Thyroid gland (tissue), 4 donors: Measurements from ENCODE around the gene CTIF. TPM values are rescaled to one million over a fixed set of nuclear protein-coding genes. Genes with fewer than 3 reads are reported as not detected.
A peak's percentile ranks its signal among the peaks of the same experiment; 100 is the strongest.

ENCODE experiments used
- DNase-seq, 2 donors: peaks; one replicate each; pipeline ENCODE4 v3.0.0-alpha.2; 2019
- H3K27ac ChIP-seq, 3 donors: fragments of 200-600 bp; sonication (generic); 1 replicate in 2 of 3; 2 replicates in 1 of 3; pipeline ENCODE4 v1.5.1; 2016 to 2019; ENCODE audit warnings: mild to moderate bottlenecking in 1 of 3, moderate library complexity in 1 of 3
- H3K27me3 ChIP-seq: fragments of 200-600 bp; sonication (generic); one replicate; pipeline ENCODE4 v1.5.1; 2019
- H3K36me3 ChIP-seq, 2 donors: fragments of 200-600 bp; sonication (generic); one replicate each; pipeline ENCODE4 v1.5.1; 2016 to 2019
- H3K4me1 ChIP-seq, 2 donors: fragments of 200-600 bp; sonication (generic); one replicate each; pipeline ENCODE4 v1.5.1; 2017 to 2019
- H3K4me3 ChIP-seq, 3 donors: fragments of 200-600 bp; sonication (generic); replicated peaks in 1 of 3; 1 replicate in 2 of 3; 2 replicates in 1 of 3; pipeline ENCODE4 v1.5.1; 2016; ENCODE audit warnings: mild to moderate bottlenecking in 1 of 3
- H3K9me3 ChIP-seq: fragments of 200-600 bp; sonication (generic); one replicate; pipeline ENCODE4 v1.5.1; 2017
- POLR2A ChIP-seq, 2 donors: fragments of 450-650 bp; IDR thresholded peaks; one replicate each; pipeline ENCODE4 v1.6.1; 2017; ENCODE audit warnings: antibody characterized with exemption in 2 of 2, mild to moderate bottlenecking in 2 of 2, moderate library complexity in 1 of 2
- WGBS, 2 donors: methylation state at CpG; one replicate each; pipeline ENCODE4 v1.1.5; 2017; 5-methylcytosine and 5-hydroxymethylcytosine counted together
- intact Hi-C: fragments of 100-400 bp; cut with DNase I; formaldehyde crosslinking; loops from one replicate; pipeline ENCODE4 v1.15.1; 2023
- total RNA-seq, 4 donors: library from RNA; depleted of rRNA; stranded (reverse); fragments of >200 nt; gene quantifications; one replicate each; pipeline ENCODE4 v1.2.3, GENCODE V29; 2016
- TF ChIP-seq, protein P1 (sequence below), 6 experiments: fragments of 200-600 bp in 3 of 6; fragments of 450-650 bp in 3 of 6; sonication (generic) in 3 of 6; IDR thresholded peaks; one replicate each; pipeline ENCODE4 v1.5.1; 2016 to 2019; ENCODE audit warnings: antibody characterized with exemption in 6 of 6, mild to moderate bottlenecking in 2 of 6, inconsistent platforms in 1 of 6, moderate library complexity in 1 of 6

CTIF gene
- total RNA-seq, 4 donors from 2014 or later = 18.7 to 29.8 (median 23.6) TPM

DNA sequence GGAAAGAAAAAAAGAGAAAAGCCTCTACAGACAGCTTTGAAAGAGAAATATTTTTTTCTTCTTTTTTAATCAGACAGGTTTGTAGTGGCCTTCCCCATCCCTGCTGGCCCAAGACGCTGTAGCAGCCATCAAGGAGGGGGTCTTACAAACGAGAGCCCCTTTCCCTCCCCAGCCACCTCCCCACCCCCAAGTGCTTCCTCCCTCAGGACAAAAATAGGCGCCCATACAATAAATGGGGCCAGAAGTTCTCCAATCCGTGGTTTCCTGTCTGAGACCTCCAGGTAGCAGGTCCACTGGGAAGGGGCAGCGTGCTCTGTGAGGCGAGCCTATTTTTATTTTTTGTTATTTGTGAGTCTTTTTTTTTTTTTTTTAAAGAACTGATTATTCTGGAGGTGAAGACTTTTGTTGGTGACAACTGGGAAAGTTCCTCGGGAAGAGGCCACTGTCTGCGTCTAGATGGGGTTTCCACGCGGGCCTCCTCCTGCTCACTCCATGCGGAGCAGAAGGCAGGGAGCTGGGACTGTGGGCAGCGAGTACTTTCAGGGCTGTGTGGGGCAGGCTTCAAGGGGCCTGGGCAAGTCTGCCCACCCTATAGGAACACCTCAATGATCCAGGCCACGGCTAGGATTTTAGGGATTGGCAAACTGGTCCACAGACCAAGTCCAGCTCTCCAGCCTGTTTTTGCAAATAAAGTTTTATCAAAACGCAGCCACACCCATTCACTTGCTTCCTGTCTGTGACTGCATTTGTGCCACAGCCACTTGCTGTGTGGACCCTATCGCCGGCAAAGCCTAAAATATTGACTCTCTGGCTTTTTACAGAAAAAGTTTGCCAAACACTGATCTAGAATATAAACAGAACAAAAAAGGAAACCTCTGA, 139.6 kb downstream of the CTIF start:
- WGBS, 2 donors = 88% methylated on average over 16 of the region's 16 CpGs
- H3K27me3 ChIP-seq = no peaks in the 10 kb centered on the region
- intact Hi-C loops = loop anchor here (10.0 kb wide), 3 partner anchors 366 to 766 kb away; no protein-coding TSS in a partner anchor

DNA sequence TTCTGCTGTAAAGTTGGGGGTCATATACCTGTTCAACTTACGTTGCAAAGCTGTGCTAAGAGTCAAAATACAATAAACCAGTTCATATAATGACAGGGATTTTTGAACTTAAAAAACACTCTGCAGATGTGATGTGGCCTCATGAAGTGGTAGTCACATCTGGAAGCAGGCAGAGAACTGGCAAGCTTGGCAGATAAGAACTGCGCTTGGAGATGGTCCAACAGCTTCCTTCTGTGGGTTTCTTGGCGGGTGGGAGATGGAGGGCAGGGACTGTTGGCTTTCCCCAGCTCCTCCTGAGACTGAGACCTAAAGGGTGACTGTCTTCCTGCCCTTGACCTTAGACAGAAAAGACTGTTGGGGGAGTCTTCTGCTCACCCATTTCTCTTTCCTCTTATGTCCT, 140.4 kb downstream of the CTIF start:
- intact Hi-C loops = loop anchor here (10.0 kb wide), 3 partner anchors 366 to 766 kb away; no protein-coding TSS in a partner anchor
- Histone ChIP-seq H3K4me3 (no peak overlapping the region), H3K9me3 (no peaks in the 10 kb centered on the region), H3K27me3 (no peaks in the 10 kb centered on the region), H3K27ac (no peak overlapping the region), H3K4me1 (peaks cover 6 to 33% of the 10 kb centered on the region in 2 donors), H3K36me3 (no peaks in the 10 kb centered on the region)
- DNase-seq = no peak
- no peak for TF ChIP-seq POLR2A (IDR thresholded peaks at IDR 0.05)
- TF ChIP-seq, protein P1, sequence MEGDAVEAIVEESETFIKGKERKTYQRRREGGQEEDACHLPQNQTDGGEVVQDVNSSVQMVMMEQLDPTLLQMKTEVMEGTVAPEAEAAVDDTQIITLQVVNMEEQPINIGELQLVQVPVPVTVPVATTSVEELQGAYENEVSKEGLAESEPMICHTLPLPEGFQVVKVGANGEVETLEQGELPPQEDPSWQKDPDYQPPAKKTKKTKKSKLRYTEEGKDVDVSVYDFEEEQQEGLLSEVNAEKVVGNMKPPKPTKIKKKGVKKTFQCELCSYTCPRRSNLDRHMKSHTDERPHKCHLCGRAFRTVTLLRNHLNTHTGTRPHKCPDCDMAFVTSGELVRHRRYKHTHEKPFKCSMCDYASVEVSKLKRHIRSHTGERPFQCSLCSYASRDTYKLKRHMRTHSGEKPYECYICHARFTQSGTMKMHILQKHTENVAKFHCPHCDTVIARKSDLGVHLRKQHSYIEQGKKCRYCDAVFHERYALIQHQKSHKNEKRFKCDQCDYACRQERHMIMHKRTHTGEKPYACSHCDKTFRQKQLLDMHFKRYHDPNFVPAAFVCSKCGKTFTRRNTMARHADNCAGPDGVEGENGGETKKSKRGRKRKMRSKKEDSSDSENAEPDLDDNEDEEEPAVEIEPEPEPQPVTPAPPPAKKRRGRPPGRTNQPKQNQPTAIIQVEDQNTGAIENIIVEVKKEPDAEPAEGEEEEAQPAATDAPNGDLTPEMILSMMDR (IDR thresholded peaks at IDR 0.05) = no peak
- WGBS, 2 donors = 75 to 88% methylated on average over 3 of the region's 3 CpGs

More for the DNA sequence above, 139.6 kb downstream of the CTIF start:
- Histone ChIP-seq H3K27ac (no peak overlapping the region), H3K4me1 (peaks cover 6 to 33% of the 10 kb centered on the region in 2 donors), H3K36me3 (no peaks in the 10 kb centered on the region), H3K4me3 (no peak overlapping the region), H3K9me3 (no peaks in the 10 kb centered on the region)
- no peak for TF ChIP-seq POLR2A (IDR thresholded peaks at IDR 0.05)
- TF ChIP-seq, protein P1 (IDR thresholded peaks at IDR 0.05) = no peak
- no peak for DNase-seq

DNA sequence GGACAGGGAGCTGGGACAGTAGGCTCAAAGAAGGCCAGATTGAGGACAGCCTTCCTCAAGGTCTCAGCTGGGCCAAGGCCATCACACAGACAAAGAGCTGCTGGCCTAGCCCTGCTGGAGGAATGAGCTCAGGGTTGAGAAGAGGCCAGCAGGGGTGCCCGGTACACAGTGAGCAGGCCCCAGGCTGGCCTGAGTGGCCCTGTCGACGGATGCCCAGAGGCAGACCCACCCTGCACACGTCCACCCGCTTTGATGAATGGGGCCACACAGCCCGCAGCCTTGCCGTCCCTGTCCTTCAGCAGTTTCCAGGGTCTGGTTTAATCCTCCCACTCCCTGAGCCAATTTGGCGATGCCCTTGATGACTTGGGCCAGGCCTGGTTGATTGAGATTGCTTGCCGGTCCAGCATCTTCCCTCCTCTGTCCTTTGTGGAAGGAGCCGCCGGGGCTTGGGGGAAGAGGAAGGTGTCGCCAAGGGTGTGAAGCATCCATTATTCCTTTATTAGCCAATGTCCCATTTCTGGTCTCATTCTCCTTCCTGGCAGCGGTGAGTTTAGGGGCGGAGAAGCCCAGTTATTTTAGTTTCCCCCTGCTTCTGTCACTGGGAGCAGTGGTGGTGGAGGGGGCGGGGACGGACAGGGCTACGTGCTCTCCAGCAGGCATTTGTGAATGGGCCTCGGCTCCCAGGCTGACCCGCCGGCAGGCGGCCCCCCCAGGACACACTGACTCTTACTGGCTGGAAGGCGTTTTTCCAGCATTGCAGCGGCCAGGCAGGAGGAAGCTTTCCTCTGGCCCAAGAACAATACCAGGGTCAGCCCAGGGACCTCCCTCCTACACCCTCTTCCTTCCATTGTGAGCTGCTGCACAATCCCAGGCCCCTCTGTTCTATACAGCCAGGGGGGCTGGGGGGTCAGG, 141.8 kb downstream of the CTIF start:
- Histone ChIP-seq H3K4me3 (no peak overlapping the region), H3K4me1 (peaks cover 3 to 29% of the 10 kb centered on the region in 2 donors), H3K27ac (peak overlapping the region in 2 of 3 donors; percentile 35 to 54), H3K27me3 (no peaks in the 10 kb centered on the region), H3K9me3 (no peaks in the 10 kb centered on the region), H3K36me3 (no peaks in the 10 kb centered on the region)
- peak; percentile 10 to 36 for DNase-seq
- TF ChIP-seq, protein P1 (IDR thresholded peaks at IDR 0.05) = no peak
- no peak for TF ChIP-seq POLR2A (IDR thresholded peaks at IDR 0.05)
- WGBS, 2 donors = 67 to 85% methylated on average over 16 to 22 of the region's 23 CpGs
- intact Hi-C loops = loop anchor here (10.0 kb wide), 1 partner anchor 174 kb away; no protein-coding TSS in a partner anchor

DNA sequence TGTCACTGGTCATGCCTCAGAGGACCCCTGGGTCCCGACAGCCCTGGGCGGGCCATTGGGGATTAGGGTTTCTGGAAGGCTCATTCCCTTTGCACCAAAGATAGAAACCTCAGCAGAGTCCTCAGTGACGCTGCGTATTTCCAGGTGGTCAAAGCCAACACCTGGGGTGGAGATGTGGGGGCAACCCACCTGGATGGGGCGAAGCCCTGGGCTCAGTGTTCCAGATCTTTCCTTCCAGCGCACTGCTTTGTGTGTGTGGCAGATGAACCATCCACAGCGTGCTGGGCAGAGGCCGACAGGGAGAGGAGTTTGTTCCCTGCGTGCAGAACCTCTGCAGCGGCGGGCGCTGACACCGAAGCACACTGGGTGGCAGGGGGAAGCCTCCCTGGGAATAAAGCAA, 143.9 kb downstream of the CTIF start:
- H3K4me1 ChIP-seq = peaks cover 0 to 20% of the 10 kb centered on the region in 2 donors
- no peaks in the 10 kb centered on the region for H3K36me3 ChIP-seq
- H3K27ac ChIP-seq = no peak overlapping the region
- no peak for DNase-seq
- TF ChIP-seq, protein P1 (IDR thresholded peaks at IDR 0.05) = no peak
- no peak for TF ChIP-seq POLR2A (IDR thresholded peaks at IDR 0.05)
- WGBS, 2 donors = 94 to 99% methylated on average over 10 to 12 of the region's 13 CpGs
- H3K27me3 ChIP-seq = no peaks in the 10 kb centered on the region
- no peaks in the 10 kb centered on the region for H3K9me3 ChIP-seq
- H3K4me3 ChIP-seq = no peak overlapping the region
- intact Hi-C loops = loop anchor here (10.0 kb wide), 1 partner anchor 172 kb away; no protein-coding TSS in a partner anchor
